ENCODE data around the gene NCKAP5.

DNA sequence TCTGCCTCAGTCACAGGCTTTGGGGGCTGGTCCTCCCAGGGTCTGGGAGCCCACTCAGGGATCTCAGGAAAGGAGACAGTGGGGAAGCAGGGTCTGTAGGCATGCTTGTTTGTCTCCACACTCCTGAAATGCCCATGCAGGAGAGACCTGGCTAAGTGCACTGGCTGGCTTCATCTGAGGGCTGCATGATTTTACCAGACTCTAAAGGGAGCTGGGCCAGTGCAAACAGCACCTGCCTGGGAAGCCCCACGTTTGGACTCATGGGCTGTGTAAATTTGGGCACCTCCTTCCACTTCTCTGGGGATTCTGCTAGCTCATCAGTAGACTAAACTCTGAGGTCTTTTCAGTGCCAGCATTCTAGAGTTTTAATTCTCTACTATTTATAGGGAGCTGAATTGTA, 931.9 kb downstream of the NCKAP5 start:
- TF ChIP-seq EP300 (IDR thresholded peaks at IDR 0.05) (no peak), POLR2A (IDR thresholded peaks at IDR 0.05) (no peak), CTCF (IDR thresholded peaks at IDR 0.05) (no peak)

Data from upper lobe of left lung (tissue), 4 donors.